Measurements from ENCODE around the gene SPI1.

Gene SPI1

GRCh38 chr11:47395223-47396048, 17.1 kb upstream of the SPI1 start:
- TF ChIP-seq, protein P1, sequence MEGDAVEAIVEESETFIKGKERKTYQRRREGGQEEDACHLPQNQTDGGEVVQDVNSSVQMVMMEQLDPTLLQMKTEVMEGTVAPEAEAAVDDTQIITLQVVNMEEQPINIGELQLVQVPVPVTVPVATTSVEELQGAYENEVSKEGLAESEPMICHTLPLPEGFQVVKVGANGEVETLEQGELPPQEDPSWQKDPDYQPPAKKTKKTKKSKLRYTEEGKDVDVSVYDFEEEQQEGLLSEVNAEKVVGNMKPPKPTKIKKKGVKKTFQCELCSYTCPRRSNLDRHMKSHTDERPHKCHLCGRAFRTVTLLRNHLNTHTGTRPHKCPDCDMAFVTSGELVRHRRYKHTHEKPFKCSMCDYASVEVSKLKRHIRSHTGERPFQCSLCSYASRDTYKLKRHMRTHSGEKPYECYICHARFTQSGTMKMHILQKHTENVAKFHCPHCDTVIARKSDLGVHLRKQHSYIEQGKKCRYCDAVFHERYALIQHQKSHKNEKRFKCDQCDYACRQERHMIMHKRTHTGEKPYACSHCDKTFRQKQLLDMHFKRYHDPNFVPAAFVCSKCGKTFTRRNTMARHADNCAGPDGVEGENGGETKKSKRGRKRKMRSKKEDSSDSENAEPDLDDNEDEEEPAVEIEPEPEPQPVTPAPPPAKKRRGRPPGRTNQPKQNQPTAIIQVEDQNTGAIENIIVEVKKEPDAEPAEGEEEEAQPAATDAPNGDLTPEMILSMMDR (IDR thresholded peaks at IDR 0.05; ENCODE audit: insufficient read depth, low read depth, low read length, missing control alignments): no peak
- H3K4me3 ChIP-seq (ENCODE audit: low read length): no peak overlapping the region
- no peak for DNase-seq (ENCODE audit: low read depth)

- no peak for DNase-seq (ENCODE audit: low read depth)
- TF ChIP-seq, protein P1 (IDR thresholded peaks at IDR 0.05; ENCODE audit: insufficient read depth, low read depth, low read length, missing control alignments): no peak
- no peak overlapping the region for H3K4me3 ChIP-seq (ENCODE audit: low read length)
Observed at GRCh38 chr11:47394322-47395222, 16.2 kb upstream of the SPI1 start.

- DNase-seq (ENCODE audit: low read depth): no peak
- TF ChIP-seq, protein P1 (IDR thresholded peaks at IDR 0.05; ENCODE audit: insufficient read depth, low read depth, low read length, missing control alignments): no peak
- H3K4me3 ChIP-seq (ENCODE audit: low read length): no peak overlapping the region
Observed at GRCh38 chr11:47394050-47394321, 15.6 kb upstream of the SPI1 start.

DNA sequence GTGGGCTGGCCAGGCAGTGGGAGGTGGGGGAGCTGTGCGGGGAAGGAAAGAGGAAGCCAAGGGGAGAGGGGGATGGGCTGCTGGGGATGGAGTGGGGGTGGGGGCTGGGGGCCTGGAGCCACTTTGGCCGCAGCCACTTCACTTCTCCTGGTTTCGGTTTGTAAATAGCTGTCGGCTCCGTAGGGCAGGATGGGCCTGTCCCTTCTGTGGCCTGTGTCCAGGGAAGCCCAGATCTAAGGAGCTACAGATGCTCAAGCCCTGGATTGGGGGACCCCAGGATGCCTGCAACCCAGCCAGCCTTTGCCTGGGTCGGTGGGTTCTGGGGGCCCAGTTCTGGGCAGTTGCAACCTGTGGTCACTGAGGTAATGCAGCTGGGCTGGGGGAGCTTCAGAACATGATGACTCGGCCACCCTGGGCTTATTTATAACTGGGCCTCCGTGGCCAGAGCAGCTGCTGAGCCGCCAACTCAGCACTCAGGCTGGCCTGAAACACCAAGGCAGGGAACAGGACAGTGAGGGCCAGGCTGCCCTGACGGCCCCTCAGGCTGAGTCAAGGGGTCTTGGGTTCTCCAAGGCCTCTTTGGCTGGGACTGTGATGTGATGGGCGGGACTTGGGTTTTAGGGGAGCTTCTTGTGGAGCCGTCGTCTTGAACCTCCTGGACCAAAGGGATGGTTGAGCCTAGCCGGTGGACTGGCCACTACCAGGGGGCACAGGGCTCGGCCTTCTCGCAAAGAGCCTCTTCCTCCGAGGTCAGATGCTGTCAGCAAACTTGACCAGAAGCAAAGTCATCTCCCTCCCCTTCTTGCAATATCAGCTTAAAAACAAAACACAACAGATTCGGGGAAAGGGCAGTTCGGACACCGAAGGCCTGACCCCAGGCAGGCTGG, 15.1 kb upstream of the SPI1 start:
- H3K4me3 ChIP-seq (ENCODE audit: low read length): no peak overlapping the region
- DNase-seq (ENCODE audit: low read depth): no peak
- TF ChIP-seq, protein P1 (IDR thresholded peaks at IDR 0.05; ENCODE audit: insufficient read depth, low read depth, low read length, missing control alignments): no peak

DNA sequence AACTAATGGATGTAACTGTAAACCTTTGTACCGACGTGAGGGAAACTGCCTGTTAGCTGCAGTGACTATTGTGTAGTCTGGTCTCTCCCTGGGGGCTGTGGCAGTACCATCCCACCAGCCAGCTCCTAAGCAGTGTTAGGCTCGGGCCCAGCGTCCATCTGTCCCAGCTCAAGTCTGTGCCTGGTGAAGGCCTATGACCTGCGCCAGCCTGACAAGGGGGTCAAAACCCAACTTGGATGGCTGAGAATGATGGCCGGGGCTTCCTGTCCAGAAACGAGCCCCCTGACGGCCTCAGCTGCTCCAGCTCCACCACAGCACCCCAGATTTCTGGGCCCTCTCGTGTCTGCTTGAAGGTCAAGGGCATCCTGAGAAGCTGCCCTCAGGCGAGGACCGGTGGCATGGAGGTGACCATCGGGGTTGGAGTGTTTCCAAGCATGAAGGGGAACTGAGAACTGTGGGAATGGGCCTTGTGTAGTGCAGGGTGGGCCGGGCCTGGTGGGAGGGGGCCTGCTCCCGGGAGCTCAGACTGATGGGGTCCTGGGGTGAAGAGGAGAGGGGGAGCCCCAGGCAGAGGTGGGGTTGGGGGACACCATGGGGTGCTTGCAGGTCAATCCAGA, 14.3 kb upstream of the SPI1 start:
- TF ChIP-seq, protein P1 (IDR thresholded peaks at IDR 0.05; ENCODE audit: insufficient read depth, low read depth, low read length, missing control alignments): no peak
- no peak for DNase-seq (ENCODE audit: low read depth)
- H3K4me3 ChIP-seq (ENCODE audit: low read length): no peak overlapping the region

DNA sequence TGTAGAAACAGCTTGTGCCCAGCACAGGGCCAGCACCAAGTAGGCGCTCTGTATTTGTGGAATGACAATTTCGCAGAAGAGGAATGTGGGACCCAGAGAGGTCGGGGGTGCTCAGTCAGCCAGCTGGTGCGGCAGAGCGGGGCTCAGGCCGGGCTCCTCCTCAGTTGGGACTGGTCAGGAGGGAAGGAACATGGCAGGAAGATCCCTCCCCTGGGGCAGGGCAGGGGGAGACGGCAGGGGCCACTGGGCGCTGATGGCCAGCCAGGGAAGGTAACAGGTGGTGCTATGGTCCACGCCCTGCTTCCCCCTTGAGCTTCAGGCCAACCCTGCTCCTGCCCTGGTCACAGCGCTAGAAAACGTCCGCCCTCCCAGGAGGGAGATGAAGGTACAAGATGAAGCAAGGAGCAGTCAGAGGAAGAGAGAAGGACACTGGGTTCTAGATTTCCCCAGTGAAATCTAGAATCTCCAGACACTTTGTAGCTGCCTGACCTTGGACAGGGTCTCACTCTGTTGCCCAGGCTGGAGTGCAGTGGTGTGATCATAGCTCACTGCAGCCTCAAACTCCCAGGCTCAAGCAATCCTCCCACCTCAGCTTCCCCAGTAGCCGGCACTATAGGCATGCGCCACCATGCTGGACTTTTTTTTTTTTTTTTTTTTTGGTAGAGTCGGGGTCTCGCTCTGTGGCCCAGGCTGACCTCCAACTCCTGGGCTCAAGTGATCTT, 13.5 kb upstream of the SPI1 start:
- H3K4me3 ChIP-seq (ENCODE audit: low read length): no peak overlapping the region
- no peak for DNase-seq (ENCODE audit: low read depth)
- TF ChIP-seq, protein P1 (IDR thresholded peaks at IDR 0.05; ENCODE audit: insufficient read depth, low read depth, low read length, missing control alignments): no peak

Measured in epithelial cell of esophagus (primary cell).